ENCODE measurements around the gene PRPH.
"Not testable (repeated sequence)": the region's sequence is repeated elsewhere in the genome, so short reads cannot be mapped to it uniquely, and the experiment has no call there.

Gene PRPH

DNA sequence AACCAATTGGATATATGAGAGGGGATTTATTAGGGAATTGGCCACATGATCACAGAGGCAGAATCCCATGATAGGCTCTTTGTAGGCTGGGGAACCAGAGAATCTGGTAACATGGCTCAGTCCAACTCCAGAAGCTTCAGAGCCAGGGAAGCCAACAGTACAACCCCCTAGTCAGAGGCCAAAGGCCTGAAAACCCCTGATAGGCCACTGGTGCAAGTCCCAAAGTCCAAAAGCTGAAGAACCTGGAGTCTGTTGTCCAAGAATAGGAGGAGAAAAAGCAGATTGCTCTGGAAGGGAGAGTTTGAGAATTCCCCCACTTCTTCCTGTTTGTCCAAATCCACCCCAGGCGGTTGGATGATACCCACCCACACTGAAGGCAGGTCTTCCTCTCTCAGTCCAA, 19.9 kb downstream of the PRPH start:
- DNase-seq (ENCODE audit: low read depth), result no peak
- H3K4me3 ChIP-seq (ENCODE audit: low read depth, low read length), result no peak overlapping the region
- TF ChIP-seq CTCF (conservative IDR thresholded peaks at IDR 0.05; ENCODE audit: low read depth, low read length), result no peak

DNA sequence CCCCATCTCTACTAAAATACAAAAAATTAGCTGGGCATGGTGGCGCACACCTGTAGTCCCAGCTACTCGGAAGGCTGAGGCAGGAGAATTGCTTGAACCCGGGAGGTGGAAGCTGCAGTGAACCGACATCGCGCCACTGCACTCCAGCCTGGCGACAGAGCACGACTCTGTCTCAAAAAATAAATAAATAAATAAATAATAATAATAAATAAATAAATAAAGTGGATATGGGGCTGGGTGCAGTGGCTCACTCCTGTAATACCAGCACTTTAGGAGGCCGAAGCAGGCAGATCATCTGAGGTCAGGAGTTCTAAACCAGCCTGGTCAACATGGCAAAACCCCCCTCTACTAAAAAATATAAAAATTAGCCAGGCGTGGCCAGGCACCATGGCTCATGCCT, 22.2 kb downstream of the PRPH start:
- H3K4me3 ChIP-seq (ENCODE audit: low read depth, low read length); DNase-seq (ENCODE audit: low read depth): not testable (repeated sequence)

- DNase-seq (ENCODE audit: low read depth); H3K4me3 ChIP-seq (ENCODE audit: low read depth, low read length): not testable (repeated sequence)
Measured at GRCh38 chr12:49320411-49321103, 25.6 kb downstream of the PRPH start.

DNA sequence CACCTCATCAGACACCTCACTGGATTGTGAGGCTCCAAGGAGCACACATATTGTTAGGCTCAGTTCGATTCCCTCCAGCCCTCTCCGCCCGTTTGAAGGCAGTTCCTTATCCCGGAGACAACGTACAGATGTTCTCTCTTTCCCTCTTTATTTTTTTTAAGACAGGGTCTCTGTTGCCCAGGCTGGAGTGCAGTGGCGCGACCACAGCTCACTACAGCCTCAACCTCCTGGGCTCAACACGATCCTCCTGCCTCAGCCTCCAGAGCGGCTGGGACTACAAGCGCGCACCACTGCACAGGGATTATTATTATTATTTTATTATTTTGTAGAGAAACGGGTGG, 27.4 kb downstream of the PRPH start:
- H3K4me3 ChIP-seq (ENCODE audit: low read depth, low read length), result peak overlapping the region; percentile 78
- no peak for DNase-seq (ENCODE audit: low read depth)
- TF ChIP-seq CTCF (conservative IDR thresholded peaks at IDR 0.05; ENCODE audit: low read depth, low read length), result no peak

GRCh38 chr12:49322708-49323523, 28.0 kb downstream of the PRPH start, which contains the start of gene TROAP:
Gene TROAP (plus strand): TSS chr12:49323255. CDS start chr12:49323609, 354 bp downstream.
- DNase-seq (ENCODE audit: low read depth), result peak; percentile 99
- no peak for TF ChIP-seq CTCF (conservative IDR thresholded peaks at IDR 0.05; ENCODE audit: low read depth, low read length)
- peak within 1 kb of the TSS; percentile 78 for H3K4me3 ChIP-seq (ENCODE audit: low read depth, low read length)

DNA sequence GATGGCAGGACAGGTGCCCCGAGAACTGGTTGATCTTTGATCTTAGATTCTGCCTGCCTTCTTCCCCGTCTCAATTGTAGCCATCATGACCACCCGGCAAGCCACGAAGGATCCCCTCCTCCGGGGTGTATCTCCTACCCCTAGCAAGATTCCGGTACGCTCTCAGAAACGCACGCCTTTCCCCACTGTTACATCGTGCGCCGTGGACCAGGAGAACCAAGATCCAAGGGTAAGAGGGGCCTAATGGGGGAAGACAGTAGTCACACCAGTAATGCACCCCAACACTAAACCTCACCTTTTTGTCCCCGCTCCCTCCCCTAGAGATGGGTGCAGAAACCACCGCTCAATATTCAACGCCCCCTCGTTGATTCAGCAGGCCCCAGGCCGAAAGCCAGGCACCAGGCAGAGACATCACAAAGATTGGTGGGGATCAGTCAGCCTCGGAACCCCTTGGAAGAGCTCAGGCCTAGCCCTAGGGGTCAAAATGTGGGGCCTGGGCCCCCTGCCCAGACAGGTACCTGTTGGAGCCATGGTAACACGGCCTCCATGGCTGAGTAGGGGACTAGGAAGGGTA, 28.7 kb downstream of the PRPH start:
- no peak for TF ChIP-seq CTCF (conservative IDR thresholded peaks at IDR 0.05; ENCODE audit: low read depth, low read length)

GRCh38 chr12:49325606-49326005, 30.7 kb downstream of the PRPH start:
- no peak for DNase-seq (ENCODE audit: low read depth)
- H3K4me3 ChIP-seq (ENCODE audit: low read depth, low read length), result no peak overlapping the region
- no peak for TF ChIP-seq CTCF (conservative IDR thresholded peaks at IDR 0.05; ENCODE audit: low read depth, low read length)

More for the DNA sequence above, 28.7 kb downstream of the PRPH start:
- peak overlapping the region; percentile 57 for H3K4me3 ChIP-seq (ENCODE audit: low read depth, low read length)
- no peak for DNase-seq (ENCODE audit: low read depth)

Measured in choroid plexus epithelial cell (primary cell).